ENCODE data around the gene RBP3.

Gene RBP3

DNA sequence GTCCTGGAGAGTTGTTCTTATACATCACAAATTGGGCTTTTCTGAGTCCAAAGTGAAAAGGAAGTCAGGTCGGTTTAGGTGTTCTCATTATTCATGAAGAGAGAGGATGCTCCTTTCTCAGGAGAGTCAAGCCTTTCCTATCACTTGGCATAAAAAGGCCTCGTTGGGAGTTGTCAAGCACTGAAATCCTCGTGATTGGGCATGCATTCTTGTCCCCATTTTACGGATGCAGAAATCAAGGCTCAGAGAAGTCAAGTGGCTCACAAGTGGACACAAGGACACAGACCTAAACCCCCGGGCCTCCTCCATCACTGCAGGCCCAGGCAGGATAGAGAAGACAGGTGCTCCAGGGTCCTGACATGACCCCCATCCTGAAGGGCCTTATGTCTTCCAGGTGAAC is 8.5 kb downstream of the RBP3 start:
- Mint-ChIP-seq H3K27ac (no peak overlapping the region), H3K4me1 (no peaks in the 10 kb centered on the region), H3K27me3 (no peaks in the 10 kb centered on the region), H3K36me3 (no peaks in the 10 kb centered on the region), H3K4me3 (no peak overlapping the region), H3K9me3 (no peaks in the 10 kb centered on the region)

DNA sequence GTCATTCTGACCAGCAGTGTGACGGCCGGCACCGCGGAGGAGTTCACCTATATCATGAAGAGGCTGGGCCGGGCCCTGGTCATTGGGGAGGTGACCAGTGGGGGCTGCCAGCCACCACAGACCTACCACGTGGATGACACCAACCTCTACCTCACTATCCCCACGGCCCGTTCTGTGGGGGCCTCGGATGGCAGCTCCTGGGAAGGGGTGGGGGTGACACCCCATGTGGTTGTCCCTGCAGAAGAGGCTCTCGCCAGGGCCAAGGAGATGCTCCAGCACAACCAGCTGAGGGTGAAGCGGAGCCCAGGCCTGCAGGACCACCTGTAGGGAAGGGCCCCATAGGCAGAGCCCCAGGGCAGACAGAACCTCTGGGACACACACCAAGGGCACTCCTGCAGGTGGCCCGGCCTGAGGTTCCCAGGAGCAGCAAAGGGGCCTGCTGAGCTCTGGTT is 9.0 kb downstream of the RBP3 start:
- Mint-ChIP-seq H3K27me3 (no peaks in the 10 kb centered on the region), H3K9me3 (no peaks in the 10 kb centered on the region), H3K4me3 (no peak overlapping the region), H3K4me1 (no peaks in the 10 kb centered on the region), H3K36me3 (no peaks in the 10 kb centered on the region), H3K27ac (no peak overlapping the region)

DNA sequence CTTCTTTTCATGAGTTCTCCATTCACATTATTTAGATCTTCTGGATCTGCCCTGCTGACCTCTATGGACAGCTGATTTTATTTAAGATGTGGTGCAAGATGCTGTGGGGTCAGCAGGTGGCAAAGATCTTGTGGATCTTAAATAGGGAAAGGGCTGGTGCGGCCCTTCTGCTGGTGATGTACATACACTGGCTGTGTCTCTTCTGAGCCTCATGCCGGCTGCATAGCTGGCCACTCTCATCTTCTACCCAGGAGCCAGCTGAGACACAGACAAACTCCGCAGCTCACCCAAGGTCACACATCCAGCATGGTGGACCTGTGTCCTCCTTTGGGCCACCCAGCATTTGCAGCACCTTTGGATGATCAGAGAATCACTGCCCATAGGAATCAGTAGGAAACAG is 9.7 kb downstream of the RBP3 start:
- Mint-ChIP-seq H3K27ac (no peak overlapping the region), H3K4me1 (no peaks in the 10 kb centered on the region), H3K36me3 (no peaks in the 10 kb centered on the region), H3K9me3 (no peaks in the 10 kb centered on the region), H3K4me3 (no peak overlapping the region), H3K27me3 (no peaks in the 10 kb centered on the region)

DNA sequence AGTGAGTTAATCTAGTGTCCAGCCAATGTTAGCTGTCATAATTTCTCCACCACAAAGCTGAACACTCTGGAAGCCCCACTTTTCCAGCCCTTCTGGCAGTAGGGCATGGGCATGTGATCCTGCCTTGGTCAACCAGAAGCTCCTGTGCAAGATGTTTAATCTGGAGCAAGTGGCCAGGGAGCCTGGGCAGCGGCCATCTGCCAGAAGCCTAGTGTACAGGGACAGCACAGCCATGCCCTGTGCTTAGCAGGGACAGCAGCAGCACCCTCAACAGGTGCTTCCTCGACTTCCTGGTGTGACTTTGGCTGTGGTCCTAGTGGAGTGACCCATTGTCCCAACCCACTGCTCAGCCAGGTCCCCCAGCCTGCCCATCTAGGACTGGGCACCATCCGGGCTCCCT is 10.3 kb downstream of the RBP3 start:
- no peaks in the 10 kb centered on the region for H3K27me3 Mint-ChIP-seq
- H3K4me1 Mint-ChIP-seq: no peaks in the 10 kb centered on the region
- no peak overlapping the region for H3K27ac Mint-ChIP-seq
- no peaks in the 10 kb centered on the region for H3K9me3 Mint-ChIP-seq
- H3K36me3 Mint-ChIP-seq: no peaks in the 10 kb centered on the region
- H3K4me3 Mint-ChIP-seq: no peak overlapping the region

DNA sequence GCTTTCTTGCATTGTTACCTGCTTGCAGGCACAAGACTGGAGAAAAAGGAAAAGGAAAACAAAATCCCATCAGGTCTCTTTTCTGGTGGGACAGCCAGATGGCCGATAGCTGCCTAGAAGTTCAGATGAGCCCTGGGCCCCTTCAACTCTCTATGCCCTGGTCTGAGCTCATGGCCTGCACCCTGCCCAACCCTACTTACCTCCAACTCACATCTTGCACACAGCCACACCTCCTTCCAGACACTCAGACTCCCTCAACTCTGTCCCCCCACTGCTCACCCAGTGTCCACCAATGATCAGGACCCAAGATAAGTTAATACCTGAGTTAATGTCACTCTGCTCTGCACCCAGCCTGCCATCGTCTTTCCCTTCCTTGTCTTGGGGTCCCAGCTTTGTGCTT is 10.9 kb downstream of the RBP3 start:
- Mint-ChIP-seq H3K27me3 (no peaks in the 10 kb centered on the region), H3K27ac (no peak overlapping the region), H3K36me3 (no peaks in the 10 kb centered on the region), H3K4me3 (no peak overlapping the region), H3K9me3 (no peaks in the 10 kb centered on the region), H3K4me1 (no peaks in the 10 kb centered on the region)

DNA sequence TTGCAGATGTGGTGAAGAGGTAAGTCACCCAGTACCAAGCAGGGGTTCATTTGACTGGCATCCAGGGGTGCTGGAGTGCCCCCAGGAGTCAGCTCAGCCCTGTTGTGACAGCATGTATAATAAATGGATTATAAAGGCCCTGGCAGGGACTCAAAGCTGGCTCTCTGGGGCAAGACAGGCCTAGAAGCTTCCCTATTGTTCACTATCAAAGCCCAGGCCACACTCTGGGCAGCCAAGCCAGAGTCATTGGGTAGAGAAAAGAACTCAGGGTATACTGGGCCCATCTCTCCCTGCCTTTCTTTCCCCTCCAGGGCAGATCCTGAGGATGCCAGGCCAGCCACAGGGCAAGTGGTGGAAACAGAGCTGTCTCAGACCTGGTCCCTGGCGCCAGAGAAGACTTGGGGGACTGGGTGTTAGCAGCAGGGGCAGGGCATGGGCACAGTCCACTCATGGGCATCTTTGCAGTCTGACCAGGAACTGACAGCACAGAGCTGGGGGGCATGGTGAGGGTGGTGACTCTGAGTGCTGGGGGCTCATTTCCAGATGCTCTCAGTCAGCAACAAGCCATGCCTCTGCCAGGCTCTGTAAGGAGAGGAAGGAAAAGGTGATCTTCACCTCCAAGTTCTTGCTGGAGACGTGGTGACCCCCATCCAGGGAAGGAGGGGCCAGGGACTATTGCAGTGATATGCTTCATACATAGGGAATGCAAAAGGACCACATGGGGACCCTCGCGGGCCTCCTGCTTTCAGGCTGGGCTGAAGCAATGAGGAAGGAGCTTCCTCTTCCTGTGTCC is 11.7 kb downstream of the RBP3 start:
- Mint-ChIP-seq H3K4me3 (no peak overlapping the region), H3K9me3 (no peaks in the 10 kb centered on the region), H3K4me1 (no peaks in the 10 kb centered on the region), H3K27ac (no peak overlapping the region), H3K27me3 (no peaks in the 10 kb centered on the region), H3K36me3 (no peaks in the 10 kb centered on the region)

DNA sequence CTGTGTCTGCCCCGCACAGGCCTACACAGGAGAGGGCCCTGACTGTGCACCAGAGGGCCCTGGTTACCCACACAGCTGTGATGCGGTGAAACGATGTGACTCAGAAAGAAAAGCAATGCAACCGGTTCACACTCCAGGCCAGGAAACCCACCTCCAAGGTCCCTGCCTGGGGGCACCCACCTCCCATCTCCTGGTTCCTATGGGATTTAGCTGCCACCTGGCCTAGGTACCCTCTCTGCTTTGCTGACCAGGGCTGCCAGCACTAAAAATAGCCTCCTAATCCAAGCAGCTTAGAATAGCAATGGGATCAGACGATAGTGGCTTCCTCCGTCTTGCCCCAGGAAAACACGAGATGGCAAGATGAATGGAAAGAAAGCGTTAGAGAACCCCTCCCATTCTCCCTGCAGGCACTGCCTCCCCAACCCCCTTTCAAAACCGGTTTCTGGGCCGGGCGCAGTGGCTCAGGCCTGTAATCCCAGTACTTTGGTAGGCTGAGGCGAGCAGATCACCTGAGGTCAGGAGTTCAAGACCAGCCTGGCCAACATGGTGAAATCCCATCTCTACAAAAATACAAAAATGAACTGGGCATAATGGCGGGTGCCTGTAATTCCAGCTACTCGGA is 12.4 kb downstream of the RBP3 start:
- no peaks in the 10 kb centered on the region for H3K27me3 Mint-ChIP-seq
- H3K9me3 Mint-ChIP-seq: no peaks in the 10 kb centered on the region
- no peak overlapping the region for H3K4me3 Mint-ChIP-seq
- H3K4me1 Mint-ChIP-seq: no peaks in the 10 kb centered on the region
- H3K27ac Mint-ChIP-seq: no peak overlapping the region
- no peaks in the 10 kb centered on the region for H3K36me3 Mint-ChIP-seq

DNA sequence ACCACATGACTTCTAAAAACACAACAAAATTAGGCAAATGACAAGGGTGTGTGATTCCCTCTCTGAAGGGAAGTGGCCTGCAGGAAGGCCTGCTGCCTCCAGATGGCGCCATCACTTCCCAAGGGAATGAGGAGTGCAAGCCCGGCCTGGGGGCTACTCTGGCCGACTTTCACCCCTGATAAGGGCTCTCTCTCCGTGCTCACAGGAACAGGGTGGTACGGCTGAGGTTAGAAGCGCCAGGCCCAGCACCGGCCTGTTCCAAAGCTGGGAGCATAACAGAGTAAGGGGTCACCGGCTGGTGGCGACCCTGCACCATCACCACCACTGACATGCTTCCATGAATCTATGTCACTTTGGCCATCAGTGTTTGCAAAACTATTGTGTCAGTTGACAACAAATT is 13.1 kb downstream of the RBP3 start:
- Mint-ChIP-seq H3K27me3 (no peaks in the 10 kb centered on the region), H3K27ac (no peak overlapping the region), H3K4me1 (no peaks in the 10 kb centered on the region), H3K4me3 (no peak overlapping the region), H3K36me3 (no peaks in the 10 kb centered on the region), H3K9me3 (no peaks in the 10 kb centered on the region)

DNA sequence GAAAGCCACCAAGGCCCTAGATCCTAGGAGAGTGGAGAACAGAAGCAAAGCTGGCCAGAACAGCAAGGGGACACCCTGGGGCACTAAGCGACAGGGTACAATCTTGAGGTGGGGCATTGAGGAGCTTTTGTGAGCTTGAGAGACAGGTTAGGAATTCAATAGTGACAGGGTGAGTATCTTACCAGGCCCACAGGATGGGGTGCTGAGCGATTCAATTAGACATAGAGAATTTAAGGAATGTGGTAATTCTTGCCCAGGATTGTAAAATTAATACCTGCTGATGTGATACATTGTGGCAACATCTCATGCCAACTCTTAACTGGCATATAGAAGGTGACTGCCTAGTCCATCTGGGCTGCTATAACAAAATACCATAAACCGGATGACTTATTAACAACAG is 14.0 kb downstream of the RBP3 start:
- Mint-ChIP-seq H3K4me3 (no peak overlapping the region), H3K36me3 (no peaks in the 10 kb centered on the region), H3K4me1 (no peaks in the 10 kb centered on the region), H3K9me3 (no peaks in the 10 kb centered on the region), H3K27ac (no peak overlapping the region), H3K27me3 (no peaks in the 10 kb centered on the region)

DNA sequence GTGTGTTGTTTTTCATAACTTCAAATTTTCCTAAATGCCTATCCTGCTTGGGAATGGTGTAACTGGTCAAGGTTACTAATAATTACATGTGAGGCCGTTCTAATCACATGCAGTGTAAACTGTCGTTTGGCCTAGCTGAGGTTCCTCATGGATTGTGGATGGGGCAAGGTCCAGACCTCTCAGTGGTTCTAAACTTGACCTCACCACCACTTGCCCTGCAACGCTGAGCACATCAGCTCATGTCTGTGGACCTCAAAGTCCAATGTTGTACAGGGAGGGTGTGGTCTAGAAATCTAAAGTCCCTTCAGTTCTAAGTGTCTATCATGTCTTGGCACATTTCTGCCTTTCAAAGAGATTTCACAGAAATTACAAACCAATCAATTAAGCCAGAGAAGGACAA is 15.6 kb downstream of the RBP3 start:
- H3K27ac Mint-ChIP-seq: no peak overlapping the region
- no peaks in the 10 kb centered on the region for H3K36me3 Mint-ChIP-seq
- no peaks in the 10 kb centered on the region for H3K27me3 Mint-ChIP-seq
- no peaks in the 10 kb centered on the region for H3K4me1 Mint-ChIP-seq
- H3K9me3 Mint-ChIP-seq: no peaks in the 10 kb centered on the region
- H3K4me3 Mint-ChIP-seq: no peak overlapping the region

DNA sequence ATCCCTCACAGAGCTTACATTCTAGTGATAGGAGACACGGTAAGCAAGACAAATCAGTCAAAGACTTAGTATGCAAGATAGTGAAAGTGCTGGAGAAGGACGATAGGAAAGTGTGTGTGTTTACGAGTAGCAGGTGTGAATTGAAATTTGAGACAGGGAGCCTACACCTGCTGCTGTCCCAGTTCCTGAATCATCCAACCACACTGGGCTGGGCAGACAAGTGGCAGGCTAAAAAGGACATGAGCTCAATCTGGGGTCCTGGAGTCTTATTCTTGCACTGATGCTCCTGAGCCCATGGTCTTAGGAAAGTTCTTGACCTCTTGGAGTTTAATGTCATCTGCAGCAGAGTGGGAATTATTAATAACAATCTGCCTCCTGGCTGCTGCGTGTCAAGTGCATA is 16.2 kb downstream of the RBP3 start:
- no peaks in the 10 kb centered on the region for H3K36me3 Mint-ChIP-seq
- no peak overlapping the region for H3K4me3 Mint-ChIP-seq
- no peak overlapping the region for H3K27ac Mint-ChIP-seq
- H3K9me3 Mint-ChIP-seq: no peaks in the 10 kb centered on the region
- no peaks in the 10 kb centered on the region for H3K27me3 Mint-ChIP-seq
- H3K4me1 Mint-ChIP-seq: no peaks in the 10 kb centered on the region

DNA sequence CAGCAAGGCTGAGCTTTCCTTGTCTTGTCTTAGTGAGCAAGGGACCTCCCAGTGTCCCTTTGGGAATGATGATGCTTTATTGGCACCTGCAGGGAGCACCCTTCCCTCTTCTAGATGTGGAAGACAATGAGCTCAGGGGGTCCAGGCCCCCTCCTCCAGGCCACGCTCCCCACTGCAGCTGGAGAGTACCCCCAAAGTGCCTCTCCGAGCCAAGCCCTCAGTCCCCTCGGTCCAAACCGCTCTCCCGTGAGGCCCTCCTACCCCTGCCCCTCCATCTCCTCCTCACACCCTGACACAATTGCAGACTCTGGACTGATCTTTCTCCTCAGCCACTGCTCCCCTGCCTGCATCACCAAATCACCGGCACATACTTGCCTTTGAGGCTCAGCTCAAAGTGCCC is 16.7 kb downstream of the RBP3 start:
- no peak overlapping the region for H3K4me3 Mint-ChIP-seq
- H3K36me3 Mint-ChIP-seq: no peaks in the 10 kb centered on the region
- no peak overlapping the region for H3K27ac Mint-ChIP-seq
- H3K27me3 Mint-ChIP-seq: no peaks in the 10 kb centered on the region
- no peaks in the 10 kb centered on the region for H3K4me1 Mint-ChIP-seq
- no peaks in the 10 kb centered on the region for H3K9me3 Mint-ChIP-seq

DNA sequence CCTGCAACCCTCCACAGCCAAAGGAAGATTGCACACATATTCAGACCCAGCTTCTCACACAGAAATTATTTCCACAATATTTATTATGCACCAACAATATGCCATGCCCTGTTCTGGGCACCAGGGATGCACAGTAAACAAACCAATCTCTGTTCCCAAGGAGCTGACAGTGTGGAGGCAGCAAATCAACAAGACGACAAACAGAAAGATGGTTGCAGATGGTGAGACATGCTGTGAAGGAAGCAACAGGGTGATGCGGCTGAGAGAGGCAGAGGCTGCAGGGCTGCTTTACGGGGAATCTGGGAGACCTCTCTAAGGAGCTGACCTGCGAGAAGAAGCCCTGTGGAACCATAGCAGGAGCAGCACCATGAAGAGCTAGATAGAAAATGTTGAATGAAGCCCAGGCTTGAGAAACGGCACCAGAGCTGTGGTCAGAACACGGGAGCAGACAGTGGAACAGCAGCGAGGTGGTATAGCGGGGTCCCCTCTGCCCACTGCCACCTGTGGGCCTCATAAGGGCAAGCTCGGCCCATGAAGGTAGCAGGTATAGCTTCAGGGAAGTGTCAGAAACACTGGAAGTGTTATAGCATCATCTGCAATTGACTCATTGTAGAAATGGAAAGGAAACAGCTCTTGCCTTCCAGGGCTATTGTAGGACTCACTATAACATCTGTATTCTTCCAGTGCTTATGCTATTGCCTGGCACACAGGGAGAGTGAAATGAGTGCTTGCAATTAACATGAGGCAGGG is 17.4 kb downstream of the RBP3 start:
- H3K4me1 Mint-ChIP-seq: no peaks in the 10 kb centered on the region
- no peak overlapping the region for H3K4me3 Mint-ChIP-seq
- no peaks in the 10 kb centered on the region for H3K27me3 Mint-ChIP-seq
- no peaks in the 10 kb centered on the region for H3K9me3 Mint-ChIP-seq
- H3K27ac Mint-ChIP-seq: no peak overlapping the region
- no peaks in the 10 kb centered on the region for H3K36me3 Mint-ChIP-seq

DNA sequence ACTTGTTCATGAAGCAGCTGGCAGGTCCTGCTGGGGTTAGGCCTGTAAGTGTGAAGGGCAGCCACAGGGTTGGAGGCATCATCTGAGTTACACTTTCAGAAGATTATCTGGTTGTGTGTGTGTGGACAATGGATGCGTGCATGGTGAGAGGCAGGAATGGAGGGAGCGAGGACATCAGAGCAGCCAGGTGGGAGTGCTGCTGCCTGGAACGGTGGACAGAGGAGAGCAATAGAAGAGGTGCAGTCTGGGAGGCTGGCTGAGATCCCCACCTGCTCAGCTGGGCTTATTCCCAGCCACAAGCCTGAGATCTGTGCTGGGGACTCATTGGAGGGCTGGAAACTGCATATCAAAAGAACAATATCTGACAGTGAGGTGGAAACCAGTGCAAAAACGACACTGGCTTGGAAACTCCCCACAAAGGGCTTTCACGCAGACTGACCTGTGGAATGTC is 18.0 kb downstream of the RBP3 start:
- H3K36me3 Mint-ChIP-seq: no peaks in the 10 kb centered on the region
- H3K4me3 Mint-ChIP-seq: no peak overlapping the region
- no peaks in the 10 kb centered on the region for H3K4me1 Mint-ChIP-seq
- no peak overlapping the region for H3K27ac Mint-ChIP-seq
- no peaks in the 10 kb centered on the region for H3K9me3 Mint-ChIP-seq
- H3K27me3 Mint-ChIP-seq: no peaks in the 10 kb centered on the region

DNA sequence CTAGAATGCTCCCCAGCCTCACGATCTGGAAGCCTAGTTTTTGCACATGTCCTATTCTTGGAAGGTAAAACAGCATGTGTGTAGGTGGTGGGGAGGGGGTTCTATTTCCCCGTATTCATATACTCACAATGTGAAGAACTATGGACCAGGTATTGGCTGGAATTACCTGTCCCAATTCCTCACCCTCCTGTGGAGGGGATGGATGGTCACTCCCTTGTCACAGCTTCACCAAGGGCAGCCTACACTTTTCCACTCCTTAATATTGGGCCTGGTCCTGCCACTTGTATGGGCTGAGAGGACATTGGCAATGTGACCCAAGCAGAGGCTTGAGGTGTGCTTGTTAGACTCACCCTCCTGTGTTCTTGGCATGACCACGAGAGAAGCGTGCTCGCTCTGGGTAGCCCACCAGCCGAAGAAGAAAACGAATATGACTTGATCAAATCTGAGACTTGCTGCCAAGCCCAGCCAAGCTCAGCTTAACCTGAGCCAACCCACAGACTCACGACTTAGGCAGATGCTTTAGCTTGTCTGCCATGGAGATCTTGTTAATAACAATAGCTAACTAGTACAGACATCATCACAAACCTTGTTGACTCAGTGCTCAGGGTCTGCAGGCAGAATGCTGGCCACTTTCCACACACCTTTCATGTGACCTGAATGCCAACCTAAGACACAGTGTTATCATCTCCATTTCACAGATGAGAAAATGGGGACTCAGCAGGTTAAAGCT is 18.7 kb downstream of the RBP3 start:
- Mint-ChIP-seq H3K36me3 (no peaks in the 10 kb centered on the region), H3K4me1 (no peaks in the 10 kb centered on the region), H3K4me3 (no peak overlapping the region), H3K27me3 (no peaks in the 10 kb centered on the region), H3K9me3 (no peaks in the 10 kb centered on the region), H3K27ac (no peak overlapping the region)

DNA sequence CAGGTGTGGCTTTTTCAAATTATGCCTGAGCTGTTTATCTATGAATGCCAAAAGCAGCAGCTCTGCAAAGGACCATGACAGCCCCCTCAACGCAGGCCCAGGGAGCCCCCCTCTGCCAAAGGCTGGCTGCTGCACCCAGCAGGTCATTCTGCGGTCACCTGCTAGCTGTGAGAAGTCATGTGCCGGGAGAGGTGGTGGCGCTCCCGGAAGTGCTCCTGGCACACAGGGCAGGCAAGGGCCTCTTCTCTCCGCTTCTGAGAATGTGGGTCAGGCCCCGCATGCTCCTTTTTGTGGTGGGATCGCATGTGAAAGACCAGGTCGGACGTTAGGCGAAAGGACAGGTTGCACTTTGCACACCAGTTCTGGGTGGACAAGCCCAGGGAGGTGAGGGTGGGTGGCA is 19.5 kb downstream of the RBP3 start:
- Mint-ChIP-seq H3K9me3 (no peaks in the 10 kb centered on the region), H3K27ac (no peak overlapping the region), H3K4me3 (no peak overlapping the region), H3K27me3 (no peaks in the 10 kb centered on the region), H3K36me3 (no peaks in the 10 kb centered on the region), H3K4me1 (no peaks in the 10 kb centered on the region)

Data from activated naive CD4-positive, alpha-beta T cell treated with anti-CD3 and anti-CD28 coated beads, Interleukin-2, amount 50 U/mL, for 24 hours (primary cell).